WERI-Rb-1 (cell line): Measurements from ENCODE around the gene STK32C.
"Not testable (repeated sequence)": the region's sequence is repeated elsewhere in the genome, so short reads cannot be mapped to it uniquely, and the experiment has no call there.

ENCODE experiments used
- DNase-seq: peaks from one replicate; pipeline ENCODE4 v3.0.0-alpha.2; 2020
- H3K27ac ChIP-seq: fragments of 250-450 bp; sonication (Bioruptor Pico); 2 replicates; pipeline ENCODE4 v1.5.1; 2020; ENCODE audit warnings: mild to moderate bottlenecking, moderate library complexity
- H3K27me3 ChIP-seq: fragments of 250-450 bp; sonication (Bioruptor Pico); 2 replicates; pipeline ENCODE4 v1.5.1; 2021; ENCODE audit warnings: mild to moderate bottlenecking, low read depth, moderate library complexity; ENCODE audit not compliant: insufficient read depth, severe bottlenecking
- H3K36me3 ChIP-seq: fragments of 250-450 bp; sonication (Bioruptor Pico); 2 replicates; pipeline ENCODE4 v1.5.1; 2020; ENCODE audit warnings: mild to moderate bottlenecking, moderate library complexity
- H3K4me3 ChIP-seq: 2 replicates; pipeline ENCODE4 v1.5.1; 2011; ENCODE audit warnings: low read depth, mild to moderate bottlenecking, control low read depth, low read length
- H3K9me3 ChIP-seq: fragments of 250-450 bp; sonication (Bioruptor Pico); 2 replicates; pipeline ENCODE4 v1.5.1; 2021; ENCODE audit warnings: mild to moderate bottlenecking, moderate library complexity; ENCODE audit not compliant: severe bottlenecking
- CTCF ChIP-seq: IDR thresholded peaks from 2 replicates; pipeline ENCODE4 v1.5.1; 2011; ENCODE audit warnings: low read depth, mild to moderate bottlenecking, control low read depth, inconsistent platforms, low read length

The STK32C gene

GRCh38 chr10:132272231-132272971 is 35.3 kb downstream of the STK32C start:
- Histone ChIP-seq H3K27me3 (no peaks in the 10 kb centered on the region), H3K27ac (no peak overlapping the region)
- TF ChIP-seq CTCF: no peak

DNA sequence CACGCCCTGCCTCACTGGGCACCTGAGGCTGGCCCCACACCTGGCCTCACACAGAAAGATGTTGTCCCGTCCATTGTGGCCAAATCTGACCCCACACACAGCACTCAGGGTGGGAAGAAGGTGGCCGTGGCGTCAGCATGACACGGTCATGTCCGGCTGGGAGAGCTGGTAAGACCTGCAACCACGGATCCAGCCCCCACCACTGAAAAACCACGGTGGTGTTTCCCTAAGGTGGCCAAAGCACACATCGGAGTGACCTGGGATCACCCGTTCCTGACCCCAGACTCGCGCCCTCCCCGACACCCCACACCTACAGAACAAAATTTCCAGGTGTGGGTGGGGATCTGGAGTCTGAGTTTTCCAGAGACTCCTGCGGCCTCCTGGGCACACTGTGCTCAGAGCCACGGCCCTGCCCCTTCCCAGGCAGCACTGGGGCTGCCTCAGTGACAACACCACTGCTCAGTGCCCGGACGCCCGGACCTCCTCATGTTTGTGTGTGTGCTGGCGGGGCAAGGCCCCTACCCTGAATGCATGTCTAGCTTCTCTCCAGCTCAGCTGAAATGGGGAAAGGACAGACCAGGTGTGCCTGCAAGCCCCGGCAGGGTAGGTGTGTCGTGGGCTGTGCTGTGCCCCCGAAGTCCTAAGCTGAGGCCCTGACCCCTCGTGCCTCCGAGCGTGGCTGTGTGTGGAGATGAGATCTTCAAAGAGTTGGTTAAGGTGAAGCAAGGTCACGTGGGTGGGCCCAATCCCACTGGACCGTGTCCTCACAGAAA is 36.1 kb downstream of the STK32C start:
- H3K9me3 ChIP-seq: no peaks in the 10 kb centered on the region
- no peak for DNase-seq
- no peaks in the 10 kb centered on the region for H3K36me3 ChIP-seq
- H3K27me3 ChIP-seq: no peaks in the 10 kb centered on the region
- H3K4me3 ChIP-seq: no peak overlapping the region
- no peak for TF ChIP-seq CTCF
- H3K27ac ChIP-seq: no peak overlapping the region

More at GRCh38 chr10:132272231-132272971, 35.3 kb downstream of the STK32C start:
- no peak for DNase-seq
- Histone ChIP-seq H3K9me3 (no peaks in the 10 kb centered on the region), H3K36me3 (no peaks in the 10 kb centered on the region), H3K4me3 (no peak overlapping the region)

GRCh38 chr10:132270721-132271457 is 36.9 kb downstream of the STK32C start:
- H3K4me3 ChIP-seq: no peak overlapping the region
- no peak for TF ChIP-seq CTCF
- H3K27ac ChIP-seq: no peak overlapping the region
- H3K9me3 ChIP-seq: no peaks in the 10 kb centered on the region
- DNase-seq: no peak
- no peaks in the 10 kb centered on the region for H3K36me3 ChIP-seq
- H3K27me3 ChIP-seq: no peaks in the 10 kb centered on the region

DNA sequence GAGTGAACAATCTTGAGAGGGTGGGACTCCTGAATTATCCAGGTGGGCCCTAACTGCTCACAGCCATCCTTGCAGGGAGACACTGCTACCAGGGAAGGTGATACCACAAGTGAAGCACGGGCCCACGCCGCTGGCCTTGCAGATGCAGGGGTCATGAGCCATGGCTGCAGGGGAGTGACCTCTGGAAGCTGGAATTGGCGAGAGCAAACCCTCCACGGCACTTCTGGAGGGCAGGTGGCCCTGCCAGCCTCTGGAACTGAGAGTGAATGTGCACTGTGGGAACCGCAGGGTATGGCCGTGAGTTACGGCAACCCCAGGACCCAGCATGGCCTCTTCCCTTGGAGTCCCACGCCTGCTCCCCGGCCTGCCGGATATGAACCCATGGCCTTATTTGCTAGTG is 37.5 kb downstream of the STK32C start:
- no peak overlapping the region for H3K4me3 ChIP-seq
- no peak for TF ChIP-seq CTCF
- no peak overlapping the region for H3K27ac ChIP-seq
- no peak for DNase-seq
- no peaks in the 10 kb centered on the region for H3K27me3 ChIP-seq
- H3K36me3 ChIP-seq: no peaks in the 10 kb centered on the region
- H3K9me3 ChIP-seq: no peaks in the 10 kb centered on the region

DNA sequence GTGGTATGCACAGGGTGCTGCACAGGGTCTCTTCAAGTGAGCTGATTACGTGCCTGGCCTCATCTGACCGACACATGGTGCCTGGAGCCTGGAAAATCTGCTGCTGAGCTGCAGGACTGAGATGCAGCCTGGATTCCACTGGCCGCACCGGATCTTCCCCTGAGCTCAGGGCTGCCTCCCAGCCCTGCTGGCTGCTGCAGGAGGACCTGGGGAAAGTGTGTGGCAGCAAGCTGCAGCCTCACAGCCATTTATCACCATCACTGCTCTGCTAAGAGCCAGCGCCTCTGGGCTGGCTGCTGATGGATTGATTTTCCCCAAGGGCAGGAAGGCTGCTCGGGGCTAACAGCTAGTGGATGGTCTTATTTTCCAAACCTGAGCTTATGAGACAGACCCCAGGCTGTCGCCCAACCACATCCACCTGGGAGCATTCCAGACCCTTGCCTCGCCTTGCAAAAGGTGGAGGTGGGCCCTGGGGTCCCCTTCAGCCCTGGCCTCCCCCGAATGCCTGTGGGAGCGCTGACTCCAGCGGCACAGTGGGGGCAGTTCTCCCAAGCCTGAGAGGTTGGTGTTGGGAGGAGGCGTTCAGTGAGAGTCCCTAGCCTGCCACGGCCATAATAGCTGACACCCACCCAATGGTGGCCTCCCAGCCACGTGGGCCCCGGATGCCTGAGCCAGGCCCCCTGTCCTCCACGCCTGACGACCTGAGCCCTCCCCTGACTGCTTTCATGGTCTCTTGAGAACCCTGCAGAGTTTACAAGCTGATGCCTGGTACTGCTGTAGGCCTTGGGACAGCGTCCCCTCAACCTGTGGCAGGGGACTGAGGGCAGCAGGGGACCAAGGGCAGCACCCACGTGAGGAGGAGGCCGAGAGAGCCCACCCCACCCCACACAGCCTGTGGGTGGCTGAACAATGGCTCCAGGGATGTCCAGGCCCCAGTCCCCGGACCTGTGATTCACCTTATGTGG is 38.2 kb downstream of the STK32C start:
- Histone ChIP-seq H3K27me3 (no peaks in the 10 kb centered on the region), H3K9me3 (no peaks in the 10 kb centered on the region), H3K4me3 (no peak overlapping the region), H3K36me3 (no peaks in the 10 kb centered on the region), H3K27ac (no peak overlapping the region)
- no peak for DNase-seq
- TF ChIP-seq CTCF: no peak

DNA sequence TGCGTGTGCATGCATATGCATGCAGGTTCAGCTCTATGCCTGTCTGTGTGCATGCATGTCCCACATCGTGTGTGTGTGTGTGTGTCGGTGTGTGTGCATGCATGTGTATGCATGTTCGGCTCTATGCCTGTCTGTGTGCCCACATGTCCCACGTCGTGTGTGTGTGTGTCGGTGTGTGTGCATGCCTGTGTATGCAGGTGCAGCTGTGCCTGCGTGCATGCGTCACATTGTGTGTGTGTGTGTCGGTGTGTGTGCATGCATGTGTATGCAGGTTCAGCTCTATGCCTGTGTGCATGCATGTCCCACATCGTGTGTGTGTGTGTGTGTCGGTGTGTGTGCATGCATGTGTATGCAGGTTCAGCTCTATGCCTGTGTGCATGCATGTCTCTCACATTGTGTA is 39.8 kb downstream of the STK32C start:
- H3K4me3 ChIP-seq, H3K9me3 ChIP-seq, DNase-seq, H3K36me3 ChIP-seq, H3K27me3 ChIP-seq, H3K27ac ChIP-seq: not testable (repeated sequence)
